HTERT RPE-1 (cell line): ENCODE data around the gene UNC79.

Source experiments
- in situ Hi-C: fragments of 300-500 bp; cut with MboI; formaldehyde crosslinking; loops from 4 replicates; pipeline ENCODE4 v1.14.3; 2020; ENCODE audit warnings: low sequenced_read_pairs

UNC79 gene

GRCh38 chr14:93745603-93746273 is 315.0 kb downstream of the UNC79 start:
- in situ Hi-C loops, result no loop called here

- in situ Hi-C loops, result no loop called here
These were observed 316.4 kb downstream of the UNC79 start for GRCh38 chr14:93747102-93747501.

DNA sequence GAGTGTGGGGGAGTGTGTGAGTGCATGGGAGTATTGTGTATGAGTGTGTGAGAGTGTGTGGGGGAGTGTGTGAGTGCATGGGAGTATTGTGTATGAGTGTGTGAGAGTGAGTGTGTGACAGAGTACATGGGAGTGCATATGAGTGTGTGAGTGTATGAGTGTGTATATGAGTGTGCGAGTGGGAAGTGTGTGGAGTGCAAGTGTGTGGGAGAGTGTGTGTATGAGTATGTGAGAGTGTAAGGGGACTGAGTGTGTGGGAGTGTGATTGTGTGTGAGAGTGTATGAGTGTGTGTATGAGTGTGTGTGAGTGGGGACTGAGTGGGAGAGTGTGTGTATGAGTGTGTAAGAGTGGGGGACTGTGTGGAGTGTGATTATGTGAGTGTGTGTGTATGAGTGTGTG is 316.8 kb downstream of the UNC79 start:
- in situ Hi-C loops, result no loop called here

DNA sequence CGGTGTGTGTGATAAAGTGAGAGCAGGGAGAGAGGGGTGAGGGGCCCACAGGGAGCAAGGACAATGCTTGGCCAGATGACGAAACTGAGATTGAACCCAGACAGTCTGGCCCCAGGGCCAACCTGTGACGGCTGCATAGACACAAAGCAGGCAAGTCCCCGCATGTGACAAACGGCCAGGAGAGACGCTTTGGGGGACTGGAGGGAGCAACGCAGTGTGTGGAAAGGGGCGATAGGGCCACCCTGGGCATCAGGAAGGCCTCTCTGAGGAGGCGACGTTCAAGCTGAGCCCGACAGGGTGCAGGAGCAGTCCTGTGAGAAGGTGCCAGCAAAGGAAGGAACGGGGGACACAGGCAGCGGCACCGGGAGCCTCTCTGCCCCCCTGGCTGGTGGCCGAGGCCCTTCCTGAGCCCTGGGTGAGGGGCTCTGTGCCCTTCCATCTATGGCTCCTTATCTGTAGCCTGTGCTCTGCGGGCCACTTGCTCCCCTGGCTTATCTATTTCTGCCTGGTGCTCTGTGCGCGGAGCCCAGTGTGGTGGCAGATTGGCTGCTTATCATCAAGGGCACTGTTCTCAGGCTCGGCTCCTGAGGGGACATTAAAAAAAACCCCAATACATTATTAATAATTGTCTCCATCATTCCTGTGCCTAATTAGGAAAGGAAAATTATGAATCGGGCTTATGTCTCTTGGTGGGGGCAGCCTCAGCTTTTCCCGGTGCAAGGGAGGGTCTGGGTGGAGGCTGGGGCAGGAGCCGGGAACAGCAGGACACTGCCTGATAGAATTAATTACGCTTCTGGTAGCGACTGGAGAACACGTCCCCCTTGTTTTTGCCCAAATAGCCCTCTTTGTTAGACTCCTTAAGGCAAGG is 317.7 kb downstream of the UNC79 start:
- in situ Hi-C loops, result no loop called here

DNA sequence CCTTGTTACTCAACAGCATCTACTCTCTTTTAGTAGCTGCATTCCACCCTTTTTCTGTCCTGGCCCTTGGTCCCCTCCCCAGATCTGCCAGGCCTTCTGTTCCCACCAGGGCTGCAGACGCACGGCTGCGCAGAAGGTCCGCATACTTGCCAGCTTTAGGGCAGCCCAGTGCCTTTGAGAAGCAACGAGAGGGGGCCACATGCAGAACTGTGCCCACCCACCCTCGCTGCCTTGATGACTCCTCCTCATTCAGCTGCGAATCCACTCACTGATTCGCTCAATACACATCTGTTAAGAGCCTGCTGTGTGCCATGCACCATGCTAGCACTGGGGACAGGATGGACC is 318.3 kb downstream of the UNC79 start:
- in situ Hi-C loops, result no loop called here

DNA sequence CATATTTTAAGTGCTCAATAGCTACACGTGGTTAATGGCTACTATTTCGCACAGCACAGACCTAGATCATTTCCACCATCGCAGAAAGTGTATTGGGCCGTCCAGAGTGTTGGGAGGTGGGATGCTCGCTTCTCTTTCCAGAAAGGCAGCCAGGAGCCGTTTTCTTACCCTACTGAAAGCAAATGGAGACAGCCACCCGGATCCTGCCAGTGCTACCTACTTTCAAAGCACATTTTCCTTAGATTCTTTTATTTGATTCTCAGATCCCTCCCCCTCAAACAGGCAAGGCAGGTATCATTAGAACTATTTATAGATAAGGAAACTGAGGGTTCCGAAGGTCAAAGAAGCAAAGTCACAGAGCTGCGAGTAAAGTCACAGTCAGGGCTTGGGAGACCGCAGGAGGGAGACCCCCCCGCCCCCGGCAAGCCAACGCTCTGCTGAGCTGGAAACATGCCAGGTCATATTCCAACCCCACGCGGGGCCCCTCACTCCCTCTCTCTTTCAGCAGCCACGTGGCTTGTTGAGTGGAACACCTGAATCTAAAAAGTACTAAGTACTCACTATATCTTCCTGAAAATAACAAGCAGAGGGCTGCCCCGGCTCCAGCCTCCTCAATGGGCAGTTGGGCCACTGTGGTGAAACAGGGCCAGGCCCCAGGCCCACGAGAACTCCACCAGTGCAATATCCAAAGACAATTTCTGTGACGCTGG is 321.4 kb downstream of the UNC79 start:
- in situ Hi-C loops, result no loop called here

DNA sequence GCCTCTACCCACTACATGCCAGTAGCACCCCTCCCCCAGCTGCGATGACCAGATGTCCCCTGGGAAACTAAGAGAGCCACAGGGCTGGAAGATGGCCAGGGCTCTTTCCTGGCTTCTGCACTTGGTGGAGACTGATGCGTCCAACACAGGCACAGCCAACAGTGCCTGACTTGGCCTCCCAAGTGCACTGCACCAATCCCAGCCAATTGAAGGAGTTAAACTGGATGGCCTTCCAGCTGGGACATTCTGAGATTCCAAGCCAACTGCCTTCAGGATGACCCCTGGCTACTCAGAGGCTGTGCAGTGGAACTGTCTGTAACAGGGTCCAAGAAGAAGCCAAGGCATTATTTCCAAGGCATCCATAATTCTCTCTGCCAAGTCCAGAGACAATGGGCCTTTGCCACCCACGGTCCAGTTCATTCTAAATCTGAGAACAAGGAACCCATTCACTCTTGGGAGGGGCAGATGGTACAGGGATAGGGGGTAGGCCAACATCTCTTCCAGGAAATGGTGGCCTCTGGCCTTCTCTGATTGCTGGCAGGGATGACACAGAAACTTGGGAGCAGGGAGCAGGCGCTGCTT is 322.3 kb downstream of the UNC79 start:
- in situ Hi-C loops, result no loop called here

- in situ Hi-C loops, result no loop called here
These were observed 322.9 kb downstream of the UNC79 start for GRCh38 chr14:93753647-93754046.

- in situ Hi-C loops, result no loop called here
These were observed 326.5 kb downstream of the UNC79 start for GRCh38 chr14:93757206-93757605.
